B cell (primary cell): ENCODE measurements around the gene BIRC7. TPM values are rescaled to one million over a fixed set of nuclear protein-coding genes. Genes with fewer than 3 reads are reported as not detected.
A peak's percentile ranks its signal among the peaks of the same experiment; 100 is the strongest.

ENCODE experiments used
- ATAC-seq: fragments of 200-7000 bp; cut with Tn5 transposase; one replicate; pipeline ENCODE4 v1.10.0; 2021; ENCODE audit warnings: low read depth, mild to moderate bottlenecking, moderate number of reproducible peaks, moderate library complexity
- CTCF ChIA-PET: fragments of 350-600 bp; sonication (Branson Sonifier 250); formaldehyde crosslinking; loops from one replicate; lab custom pipeline; 2021; ENCODE audit warnings: antibody characterized with exemption, inconsistent platforms; lab: Charles Lee
- POLR2A ChIA-PET: fragments of 350-600 bp; sonication (Branson Sonifier 250); formaldehyde crosslinking; loops from one replicate; lab custom pipeline; 2021; ENCODE audit warnings: antibody characterized with exemption; lab: Charles Lee
- DNase-seq: peaks from one replicate; pipeline ENCODE4 v3.0.0; 2013
- H2AFZ ChIP-seq: 2 replicates; pipeline ENCODE4 v1.6.1; 2012; ENCODE audit warnings: mild to moderate bottlenecking, low read depth, low read length; ENCODE audit not compliant: insufficient read depth, poor library complexity, severe bottlenecking
- H3K27ac ChIP-seq, 2 donors: 1 replicate in 1 of 2; 2 replicates in 1 of 2; pipeline ENCODE4 v1.5.1; 2012 to 2013; ENCODE audit warnings: low read length in 2 of 2, mild to moderate bottlenecking in 2 of 2, moderate library complexity in 1 of 2
- H3K27me3 ChIP-seq, 4 experiments: fragments of 200-600 bp in 1 of 4; sonication (generic) in 1 of 4; replicated peaks in 1 of 4; 1 replicate in 2 of 4; 2 replicates in 2 of 4; pipeline versions ENCODE4 v1.6.1 to v1.7.0; 2013 to 2016; ENCODE audit warnings: low read length in 3 of 4, mild to moderate bottlenecking in 2 of 4, mixed read lengths in 1 of 4, moderate library complexity in 1 of 4; ENCODE audit not compliant: insufficient read depth in 4 of 4, control insufficient read depth in 3 of 4; ENCODE audit errors: control extremely low read depth in 1 of 4
- H3K36me3 ChIP-seq, 2 experiments: replicated peaks in 1 of 2; 1 replicate in 1 of 2; 2 replicates in 1 of 2; pipeline versions ENCODE4 v1.6.1 to v1.7.1; 2013; ENCODE audit warnings: low read length in 1 of 2; ENCODE audit not compliant: insufficient read depth in 2 of 2, control insufficient read depth in 1 of 2; ENCODE audit errors: control extremely low read depth in 1 of 2, extremely low read depth in 1 of 2
- H3K4me1 ChIP-seq, 2 donors: fragments of 200-600 bp in 1 of 2; sonication (generic) in 1 of 2; 1 replicate in 1 of 2; 2 replicates in 1 of 2; pipeline versions ENCODE4 v1.5.1 to v1.6.1; 2013 to 2017; ENCODE audit warnings: low read length in 2 of 2; ENCODE audit not compliant: control insufficient read depth in 2 of 2, insufficient read depth in 2 of 2
- H3K4me2 ChIP-seq: replicated peaks from 2 replicates; pipeline ENCODE3; 2012; ENCODE audit warnings: mild to moderate bottlenecking, low read depth, low read length; ENCODE audit not compliant: poor library complexity, severe bottlenecking
- H3K4me3 ChIP-seq, 5 experiments: fragments of 200-600 bp in 1 of 5; sonication (generic) in 1 of 5; 1 replicate in 3 of 5; 2 replicates in 2 of 5; pipeline versions ENCODE4 v1.5.1 to v1.7.0; 2011 to 2016; ENCODE audit warnings: low read length in 4 of 5, mild to moderate bottlenecking in 4 of 5, low read depth in 2 of 5, control low read depth in 1 of 5, moderate library complexity in 1 of 5; ENCODE audit not compliant: insufficient read depth in 1 of 5; ENCODE audit errors: control extremely low read depth in 1 of 5, extremely low read depth in 1 of 5
- H3K79me2 ChIP-seq: fragments of 200-600 bp; sonication (generic); one replicate; pipeline ENCODE4 v1.6.0; 2016; ENCODE audit warnings: low read length; ENCODE audit not compliant: control insufficient read depth, insufficient read depth
- H3K9ac ChIP-seq: fragments of 200-600 bp; sonication (generic); 2 replicates; pipeline ENCODE4 v1.6.1; 2017; ENCODE audit warnings: mild to moderate bottlenecking, low read length, moderate library complexity
- H3K9me3 ChIP-seq, 3 donors: one replicate each; pipeline versions ENCODE4 v1.6.1 to v1.7.1; 2013; ENCODE audit warnings: low read length in 2 of 3; ENCODE audit not compliant: control insufficient read depth in 2 of 3, insufficient read depth in 1 of 3; ENCODE audit errors: control extremely low read depth in 1 of 3
- H4K20me1 ChIP-seq: 2 replicates; pipeline ENCODE4 v1.6.0; 2012; ENCODE audit warnings: mild to moderate bottlenecking, low read length; ENCODE audit not compliant: insufficient read depth, control insufficient read depth, poor library complexity, severe bottlenecking
- H3K27ac Mint-ChIP-seq: one replicate; pipeline ENCODE4 v1.8.0; 2021; ENCODE audit warnings: mixed read lengths
- H3K27me3 Mint-ChIP-seq: one replicate; pipeline ENCODE4 v1.8.0; 2021; ENCODE audit warnings: mixed read lengths
- H3K4me1 Mint-ChIP-seq: one replicate; pipeline ENCODE4 v1.8.0; 2021; ENCODE audit warnings: mixed read lengths
- H3K4me3 Mint-ChIP-seq: one replicate; pipeline ENCODE4 v1.8.0; 2021; ENCODE audit warnings: mixed read lengths
- H3K9me3 Mint-ChIP-seq: one replicate; pipeline ENCODE4 v1.8.0; 2022; ENCODE audit warnings: mixed read lengths; ENCODE audit not compliant: insufficient read depth
- EZH2 ChIP-seq: IDR thresholded peaks from 2 replicates; pipeline ENCODE4 v1.6.1; 2012; ENCODE audit warnings: borderline replicate concordance, low read depth, mild to moderate bottlenecking, moderate library complexity, low read length; ENCODE audit not compliant: insufficient read depth, poor library complexity, severe bottlenecking
- WGBS: methylation state at CpG from one replicate; pipeline ENCODE4 v1.1.5; 2013; ENCODE audit warnings: missing lambda C conversion rate; ENCODE audit not compliant: insufficient coverage; 5-methylcytosine and 5-hydroxymethylcytosine counted together
- intact Hi-C: fragments of 100-400 bp; cut with micrococcal nuclease; formaldehyde crosslinking; loops from one replicate; pipeline ENCODE4 v1.10.0; 2022
- polyA plus RNA-seq: library from polyadenylated mRNA; depleted of rRNA; stranded (reverse); fragments of >200 nt; gene quantifications from 2 replicates; pipeline ENCODE4 v1.2.3, GENCODE V29; 2012
- total RNA-seq, 2 donors: library from RNA; stranded (reverse); fragments of 120-200 nt in 1 of 2; gene quantifications; 1 replicate in 1 of 2; 2 replicates in 1 of 2; pipeline versions ENCODE4 v1.2.3 to v1.2.4, GENCODE V29; 2013 to 2022
- TF ChIP-seq, protein P1 (sequence below): fragments of 200-600 bp; IDR thresholded peaks from one replicate; pipeline ENCODE4 v1.8.0; 2022; ENCODE audit warnings: antibody characterized with exemption, mild to moderate bottlenecking

The BIRC7 gene
- total and polyA plus RNA-seq, 2 donors (not counting 1 experiment from before 2014, with no cell fraction given) = 0.12 TPM; not detected in 1

DNA sequence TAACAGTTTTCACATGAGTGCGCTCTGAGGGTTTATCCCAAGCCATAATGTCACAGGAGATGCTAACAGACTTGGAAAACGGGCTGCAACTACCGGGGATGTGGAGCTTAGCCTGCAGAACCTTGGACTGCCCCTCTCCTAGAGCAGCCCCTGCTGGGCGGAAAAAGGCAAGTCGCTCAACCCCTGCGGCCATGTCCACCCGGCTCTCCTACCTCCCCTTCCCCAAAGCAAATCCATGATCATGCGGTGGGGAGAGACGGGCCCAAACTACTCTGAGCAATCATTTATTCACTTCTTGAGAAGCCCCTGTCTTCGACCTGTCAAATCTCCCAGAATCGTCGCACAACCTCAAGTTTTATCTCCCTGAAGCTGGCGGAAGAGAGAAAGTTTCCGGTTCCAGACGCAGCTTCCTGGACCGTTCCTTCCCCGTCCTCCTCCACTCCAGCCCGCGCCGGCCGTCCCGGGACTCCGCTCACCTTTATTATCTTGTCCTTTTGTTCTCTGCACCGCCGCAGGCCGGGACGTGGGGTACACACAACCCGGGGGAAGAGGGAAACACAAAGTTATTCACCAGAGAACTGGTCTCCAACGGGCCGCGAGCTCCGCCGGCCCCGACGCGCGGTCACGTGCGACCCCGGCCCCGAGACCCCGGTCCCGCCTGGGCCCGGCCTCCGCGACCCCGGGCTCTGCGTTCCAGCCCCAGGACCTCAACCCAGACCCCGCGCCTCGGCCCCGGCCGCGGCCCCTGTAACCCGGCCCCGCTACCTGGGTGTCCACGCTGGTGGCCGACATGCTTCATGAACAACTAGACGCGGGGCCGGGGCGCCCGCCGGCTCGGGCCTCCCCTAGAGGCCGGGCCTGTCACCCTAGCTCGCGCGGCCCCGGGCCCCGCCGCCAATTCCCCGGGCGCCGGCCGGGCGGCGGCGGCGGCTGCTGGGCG is 20.3 kb upstream of the BIRC7 start:
- Mint-ChIP-seq H3K9me3 (no peaks in the 10 kb centered on the region), H3K27me3 (peaks cover 4% of the 10 kb centered on the region), H3K27ac (peak overlapping the region; percentile 86), H3K4me3 (peak overlapping the region; percentile 88), H3K4me1 (peaks cover 40% of the 10 kb centered on the region)
- TF ChIP-seq EZH2 = no peak
- TF ChIP-seq, protein P1, sequence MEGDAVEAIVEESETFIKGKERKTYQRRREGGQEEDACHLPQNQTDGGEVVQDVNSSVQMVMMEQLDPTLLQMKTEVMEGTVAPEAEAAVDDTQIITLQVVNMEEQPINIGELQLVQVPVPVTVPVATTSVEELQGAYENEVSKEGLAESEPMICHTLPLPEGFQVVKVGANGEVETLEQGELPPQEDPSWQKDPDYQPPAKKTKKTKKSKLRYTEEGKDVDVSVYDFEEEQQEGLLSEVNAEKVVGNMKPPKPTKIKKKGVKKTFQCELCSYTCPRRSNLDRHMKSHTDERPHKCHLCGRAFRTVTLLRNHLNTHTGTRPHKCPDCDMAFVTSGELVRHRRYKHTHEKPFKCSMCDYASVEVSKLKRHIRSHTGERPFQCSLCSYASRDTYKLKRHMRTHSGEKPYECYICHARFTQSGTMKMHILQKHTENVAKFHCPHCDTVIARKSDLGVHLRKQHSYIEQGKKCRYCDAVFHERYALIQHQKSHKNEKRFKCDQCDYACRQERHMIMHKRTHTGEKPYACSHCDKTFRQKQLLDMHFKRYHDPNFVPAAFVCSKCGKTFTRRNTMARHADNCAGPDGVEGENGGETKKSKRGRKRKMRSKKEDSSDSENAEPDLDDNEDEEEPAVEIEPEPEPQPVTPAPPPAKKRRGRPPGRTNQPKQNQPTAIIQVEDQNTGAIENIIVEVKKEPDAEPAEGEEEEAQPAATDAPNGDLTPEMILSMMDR = no peak
- DNase-seq = no peak
- H3K27ac ChIP-seq = peak overlapping the region in 1 of 2 donors; percentile 81
- peaks cover 16 to 30% of the 10 kb centered on the region in 2 donors for H3K4me1 ChIP-seq
- ChIA-PET POLR2A (interaction anchor here (0.5 to 0.6 kb wide), 2 partner anchors 16 to 57 kb away, joined by 4 to 5 read pairs; partner anchors contain the start of gene ARFGAP1), CTCF (interaction anchor here (0.7 to 4.7 kb wide), 2 partner anchors 8 to 66 kb away, joined by 3 to 27 read pairs; no protein-coding TSS in a partner anchor)
- H3K9me3 ChIP-seq = no peaks in the 10 kb centered on the region
- peak overlapping the region; percentile 67 for H2AFZ ChIP-seq
- peaks cover 0 to 31% of the 10 kb centered on the region in 2 experiments for H3K36me3 ChIP-seq
- H3K27me3 ChIP-seq = peaks cover 0 to 3% (median 0%) of the 10 kb centered on the region in 4 experiments
- H3K4me3 ChIP-seq = peak overlapping the region in 4 of 5 experiments; percentile 51 to 80 (median 70)
- ATAC-seq = no peak
- 4% methylated on average over 79 of the region's 81 CpGs for WGBS
- intact Hi-C loops = loop anchor here (1.0 to 5.0 kb wide), 2 partner anchors 36 to 288 kb away; partner anchors contain the start of gene DIDO1
- peaks cover 43% of the 10 kb centered on the region for H4K20me1 ChIP-seq
- H3K79me2 ChIP-seq = peaks cover 58% of the 10 kb centered on the region
- H3K9ac ChIP-seq = peak overlapping the region; percentile 82
- H3K4me2 ChIP-seq = peak overlapping the region; percentile 85
